NCI-H446 (cell line): Measurements from ENCODE around the gene HMCN1.

Experiments used
- DNase-seq, 2 experiments: peaks; one replicate each; lab custom pipeline; 2025; lab: John Stamatoyannopoulos, UW

HMCN1 gene

GRCh38 chr1:186030453-186030852 is 296.3 kb downstream of the HMCN1 start:
- DNase-seq: no peak

DNA sequence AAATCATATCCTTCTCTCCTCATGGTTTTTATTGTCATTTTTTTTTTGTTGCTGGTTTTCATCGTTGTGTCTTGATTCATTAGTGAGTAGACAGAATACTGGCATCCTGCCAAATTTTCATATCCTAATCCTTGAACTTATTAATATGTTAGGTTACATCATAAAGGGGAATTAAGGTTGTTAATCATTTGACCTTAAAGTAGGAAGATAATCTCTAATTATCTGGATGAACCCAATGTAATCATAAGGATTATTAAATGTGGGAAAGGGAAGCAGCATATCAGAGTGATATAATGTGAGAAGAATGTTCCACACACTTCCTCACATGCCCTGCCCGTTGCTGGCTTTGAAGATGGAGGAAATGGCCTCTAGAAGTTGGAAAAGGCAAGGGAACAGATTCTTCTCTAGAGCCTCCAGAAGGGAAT is 299.7 kb downstream of the HMCN1 start:
- peak in 1 of 2 experiments; percentile 44 for DNase-seq

GRCh38 chr1:186042230-186042629 is 308.0 kb downstream of the HMCN1 start:
- no peak for DNase-seq

DNA sequence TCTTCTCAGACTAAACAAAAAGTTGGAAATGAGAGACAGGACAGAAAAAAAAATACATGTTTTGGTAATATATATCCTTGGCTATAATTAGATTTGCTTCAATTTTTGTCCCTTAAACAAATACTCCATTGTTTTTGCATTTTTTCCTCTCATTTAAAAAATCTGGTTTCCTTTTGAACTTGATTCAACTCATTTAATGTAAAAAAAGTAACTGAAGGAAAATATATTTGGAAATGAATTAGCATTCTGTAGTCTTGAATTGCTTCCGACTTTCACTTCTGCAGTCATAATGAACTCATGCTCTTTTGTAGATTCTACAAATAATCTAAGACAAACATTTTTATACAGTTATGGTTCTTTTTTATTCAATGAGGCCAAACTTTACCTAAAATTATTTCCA is 309.1 kb downstream of the HMCN1 start:
- DNase-seq: no peak

DNA sequence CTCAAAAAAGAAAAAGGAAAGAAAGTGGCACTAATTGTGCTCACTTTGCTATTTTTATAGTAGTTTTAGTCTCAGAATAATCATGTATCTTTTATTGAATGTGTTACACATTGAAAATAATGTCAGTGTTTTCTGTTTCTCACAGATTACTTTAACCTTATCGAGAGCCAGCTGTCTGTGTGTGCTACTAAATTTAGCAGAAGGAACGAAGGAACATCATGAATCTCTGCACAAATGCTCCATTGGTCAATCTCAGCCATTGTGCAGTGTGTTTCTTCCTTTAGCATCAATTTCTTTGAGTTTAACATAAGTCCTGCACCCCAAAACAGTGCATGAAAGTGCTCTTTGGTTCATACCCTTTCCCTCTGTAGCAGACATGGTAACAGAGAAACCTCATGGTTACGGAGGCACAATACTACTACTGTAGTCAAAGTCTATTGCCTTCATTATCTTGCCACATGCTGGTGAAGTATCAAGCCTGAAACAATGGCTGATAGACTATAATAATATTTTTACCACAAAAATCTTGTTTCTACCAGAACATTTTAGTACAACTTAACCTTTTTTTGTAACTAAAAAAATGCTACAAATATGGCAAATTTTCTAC is 310.0 kb downstream of the HMCN1 start:
- no peak for DNase-seq

GRCh38 chr1:186046437-186047211 is 312.4 kb downstream of the HMCN1 start:
- no peak for DNase-seq

DNA sequence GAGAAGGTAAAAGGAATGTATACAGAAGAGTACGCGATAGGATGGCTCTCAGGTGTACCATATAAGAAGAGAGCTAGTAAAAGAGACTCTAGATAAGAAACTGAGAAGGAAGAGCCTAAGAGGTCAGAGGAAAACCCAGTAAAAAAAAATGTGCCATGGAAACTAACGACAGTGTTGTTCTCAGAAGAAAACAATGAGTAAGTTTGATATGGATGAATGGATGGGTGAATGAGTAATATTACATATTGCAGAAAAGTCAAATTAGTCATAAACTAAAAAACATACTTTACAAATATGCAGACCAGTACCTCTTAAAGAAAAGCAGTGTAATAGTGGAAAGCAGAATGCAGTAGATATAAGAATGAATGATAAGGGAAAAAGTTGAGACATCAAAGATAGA is 316.2 kb downstream of the HMCN1 start:
- DNase-seq: no peak

DNA sequence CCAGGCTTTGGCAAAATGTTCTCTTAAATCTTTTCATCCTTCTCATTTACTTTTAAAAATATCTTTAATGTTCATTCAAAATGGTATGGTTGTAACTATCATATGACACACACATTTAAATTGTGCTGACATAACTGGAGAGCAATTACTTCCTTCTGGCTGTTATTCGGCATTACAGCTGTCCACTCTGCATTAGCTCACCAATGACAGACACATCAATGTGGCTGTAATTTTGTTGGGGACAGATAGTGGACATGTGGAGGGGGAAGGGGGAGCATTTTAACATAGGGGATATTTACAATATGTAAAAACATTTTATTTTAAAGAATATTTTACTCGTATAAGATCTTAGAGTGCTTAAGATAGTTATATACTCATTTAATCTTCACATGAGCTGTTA is 319.8 kb downstream of the HMCN1 start:
- no peak for DNase-seq

GRCh38 chr1:186054932-186055331 is 320.7 kb downstream of the HMCN1 start:
- DNase-seq: no peak

GRCh38 chr1:186055846-186056245 is 321.7 kb downstream of the HMCN1 start:
- no peak for DNase-seq

- no peak for DNase-seq
These were observed 322.9 kb downstream of the HMCN1 start for GRCh38 chr1:186057086-186057485.

DNA sequence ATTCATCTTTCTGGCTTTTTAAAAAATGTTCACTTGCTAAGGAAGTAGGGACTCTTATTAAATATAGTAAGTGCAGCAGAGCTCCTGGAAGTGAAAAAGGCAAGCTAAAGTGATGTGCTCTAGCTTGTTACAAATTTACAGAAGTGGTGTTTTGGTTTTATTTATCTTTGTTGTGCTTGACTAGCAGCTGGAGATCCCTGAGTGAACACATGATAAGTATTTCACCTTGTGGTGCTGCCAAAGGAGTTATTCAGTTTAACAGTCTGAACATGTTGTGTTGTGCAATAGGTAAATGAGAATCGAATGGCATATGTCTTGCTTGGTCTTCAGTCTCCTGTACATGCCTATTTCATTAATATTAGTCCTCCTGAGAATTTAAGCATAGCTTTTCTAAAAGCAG is 325.1 kb downstream of the HMCN1 start:
- peak in 1 of 2 experiments; percentile 14 for DNase-seq

GRCh38 chr1:186059752-186060151 is 325.6 kb downstream of the HMCN1 start:
- no peak for DNase-seq

DNA sequence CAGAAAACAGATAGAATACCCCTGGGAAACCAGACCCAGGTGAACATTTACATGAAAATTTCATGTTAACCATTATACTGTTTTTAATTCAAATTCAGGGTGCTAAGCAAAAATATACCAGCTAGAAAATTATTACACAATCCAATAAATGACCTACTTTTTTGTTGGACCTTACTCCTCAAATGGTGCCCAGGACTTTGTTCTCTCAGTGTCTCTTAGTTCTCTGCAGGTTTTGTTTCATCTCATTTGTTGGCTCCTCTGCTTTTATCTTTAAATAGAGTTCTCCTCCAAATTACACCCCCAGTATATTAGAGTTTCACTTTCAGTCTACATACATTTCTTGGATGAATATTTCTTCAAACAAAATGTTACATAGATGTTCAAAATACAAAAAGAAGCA is 326.0 kb downstream of the HMCN1 start:
- DNase-seq: no peak

DNA sequence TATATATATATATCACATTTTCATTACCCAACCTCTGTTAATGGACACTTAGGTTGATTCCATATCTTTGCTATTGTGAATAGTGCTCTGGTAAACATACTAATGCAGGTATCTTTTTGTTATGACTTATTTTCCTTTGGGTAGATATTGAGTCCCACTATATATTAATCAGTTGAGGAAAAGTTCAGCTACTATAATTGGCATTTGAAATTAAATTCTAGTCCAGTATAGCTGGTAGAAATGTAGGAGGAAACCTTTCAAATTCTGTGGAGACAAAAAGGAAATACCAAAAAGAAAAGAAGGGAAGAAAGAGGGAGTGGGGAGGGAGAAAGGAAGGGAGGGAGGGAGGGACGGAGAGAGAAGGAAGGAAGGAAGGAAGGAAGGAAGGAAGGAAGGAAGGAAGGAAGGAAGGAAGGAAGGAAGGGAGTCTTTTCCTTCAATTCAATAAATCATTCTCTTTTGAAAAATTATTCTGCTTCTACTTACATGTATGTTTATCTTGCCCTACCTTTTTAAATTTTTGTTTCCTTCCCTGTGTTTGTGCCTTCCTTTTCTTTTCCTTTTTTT is 329.0 kb downstream of the HMCN1 start:
- DNase-seq: no peak

- DNase-seq: no peak
These were observed 332.2 kb downstream of the HMCN1 start for GRCh38 chr1:186066411-186066810.

- no peak for DNase-seq
These were observed 339.5 kb downstream of the HMCN1 start for GRCh38 chr1:186073697-186074096.

GRCh38 chr1:186076006-186076405 is 341.8 kb downstream of the HMCN1 start:
- no peak for DNase-seq

- no peak for DNase-seq
These were observed 344.1 kb downstream of the HMCN1 start for GRCh38 chr1:186078245-186078644.

DNA sequence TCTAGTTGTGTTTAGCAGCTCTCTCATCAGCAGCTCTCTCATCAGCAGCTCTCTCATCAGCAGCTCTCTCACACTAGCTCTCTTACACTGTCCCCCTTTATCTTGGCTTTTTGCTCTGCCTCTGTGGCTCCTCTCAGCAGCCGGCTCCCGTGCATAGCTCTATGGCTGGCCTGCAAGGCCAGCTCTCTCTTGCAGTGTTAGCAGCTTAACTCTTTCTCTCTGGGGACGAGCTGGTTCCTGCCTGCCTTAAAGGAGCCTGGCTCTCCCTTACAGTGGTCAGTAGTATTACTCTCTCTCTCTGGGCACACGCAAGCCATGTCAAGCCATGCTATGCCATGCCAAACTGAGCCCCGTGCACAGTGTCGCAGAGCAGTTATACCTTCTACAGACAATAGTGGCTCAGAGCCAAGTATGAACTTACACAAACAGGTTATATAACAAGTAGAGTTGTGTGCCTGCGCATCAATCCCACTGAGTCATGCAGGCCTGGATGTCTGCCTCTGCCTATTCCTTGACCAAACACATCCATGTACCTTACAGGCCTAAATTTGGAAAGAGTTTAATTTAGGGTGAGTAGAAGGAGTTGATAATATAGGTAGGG is 345.0 kb downstream of the HMCN1 start:
- DNase-seq: no peak

- peak; percentile 97 to 99 for DNase-seq
These were observed 348.2 kb downstream of the HMCN1 start for GRCh38 chr1:186082235-186082937.

DNA sequence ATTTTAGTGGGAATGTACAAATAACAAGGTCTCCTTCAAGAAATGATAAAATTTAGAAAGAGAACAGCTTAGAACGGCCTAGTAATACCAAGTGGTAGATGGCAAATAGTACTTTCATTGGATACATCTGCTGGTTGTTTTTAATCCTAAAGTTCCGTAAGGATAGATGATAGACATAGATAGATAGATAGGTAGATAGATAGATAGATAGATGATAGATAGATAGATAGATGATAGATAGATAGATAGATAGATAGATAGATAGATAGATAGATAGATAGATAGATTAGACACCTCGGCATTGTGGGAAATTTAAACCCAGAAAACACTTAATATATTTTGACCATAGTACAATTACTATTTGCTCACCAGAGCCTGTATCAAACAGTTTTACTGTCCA is 352.4 kb downstream of the HMCN1 start:
- DNase-seq: no peak
